ENCODE data around the gene PPHLN1. TPM values are rescaled to one million over a fixed set of nuclear protein-coding genes. Genes with fewer than 3 reads are reported as not detected.

Gene PPHLN1
- total and polyA plus RNA-seq, 2 of the 8 experiments (the other 6 are each of a cell fraction or from before 2014, with no cell fraction given) = 34.3 to 71.6 TPM

DNA sequence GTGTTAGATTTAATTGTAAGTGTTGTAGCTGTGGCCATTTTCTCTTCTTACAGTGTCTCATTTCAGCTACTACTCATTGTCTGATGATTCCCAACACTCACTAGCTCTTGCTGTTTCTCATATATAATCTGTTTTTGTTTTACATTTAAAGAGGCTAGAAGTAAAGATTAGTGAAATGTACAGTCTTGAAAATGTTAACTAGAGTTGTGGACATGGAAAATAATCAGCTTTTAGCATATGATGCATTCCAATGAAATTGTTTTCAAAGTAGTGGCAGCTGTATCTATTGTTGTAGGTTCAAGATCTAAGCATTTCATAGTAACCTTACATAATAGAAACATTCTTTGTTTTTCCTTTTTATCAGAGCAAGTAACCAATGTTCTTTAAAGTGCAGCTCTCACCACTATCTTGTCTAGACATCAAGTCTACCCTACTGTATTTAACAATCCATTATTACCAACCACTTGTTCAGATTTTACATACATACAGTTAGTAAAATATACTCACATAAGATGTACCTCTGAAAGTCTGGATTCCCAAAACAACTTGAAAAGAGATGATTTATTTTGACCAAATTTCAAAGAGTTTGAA is 76.9 kb downstream of the PPHLN1 start (continued):
- no peak for TF ChIP-seq TAF1 (IDR thresholded peaks at IDR 0.05; ENCODE audit: low read depth, low read length)

All from H1 (cell line).